HepG2 (cell line): Measurements from ENCODE around the gene MRRF. TPM values are rescaled to one million over a fixed set of nuclear protein-coding genes. Genes with fewer than 3 reads are reported as not detected.

Experiments
- ATAC-seq: fragments of 200-7000 bp; cut with Tn5 transposase; 3 replicates; pipeline ENCODE4 v1.9.1; 2020; ENCODE audit warnings: mild to moderate bottlenecking, moderate library complexity
- BruUV-seq: library from RNA; stranded (reverse); fragments of 400-500 nt; replicated peaks from 2 replicates; lab custom pipeline; 2021; lab: Mats Ljungman, UMichigan
- CTCF ChIA-PET: fragments of 300-600 bp; formaldehyde crosslinking; extraction: SDS; loops from one replicate; lab custom pipeline; 2021; ENCODE audit warnings: low total read pairs, inconsistent platforms, low intra/inter-chr PET ratio; lab: Yijun Ruan, JAX
- POLR2A ChIA-PET: fragments of 350-600 bp; sonication (Branson Sonifier 250); formaldehyde crosslinking; loops from one replicate; lab custom pipeline; 2020; ENCODE audit warnings: antibody characterized with exemption, inconsistent platforms; lab: Yijun Ruan, JAX
- DNase-seq: peaks from one replicate; pipeline ENCODE4 v3.0.0-alpha.2; 2015; ENCODE audit warnings: low spot score
- FAIRE-seq: peaks from 3 replicates; lab custom pipeline; 2011; peaks lifted over from hg19 to GRCh38; lab: Jason Lieb, UNC
- H2AFZ ChIP-seq: one replicate; pipeline ENCODE4 v1.6.1; 2011; ENCODE audit warnings: low read length, inconsistent platforms
- H3K27ac ChIP-seq: fragments of 300-600 bp; 3 replicates; pipeline ENCODE4 v1.8.0; 2011; ENCODE audit warnings: mixed run types, mild to moderate bottlenecking, mixed read lengths, low read length, inconsistent platforms; ENCODE audit not compliant: insufficient read depth; ENCODE audit errors: extremely low read length
- H3K27me3 ChIP-seq, 2 experiments: fragments of 200-600 bp in 1 of 2; 2 replicates in 1 of 2; 3 replicates in 1 of 2; pipeline versions ENCODE4 v1.6.0 to v1.8.0; 2011; ENCODE audit warnings: low read length in 2 of 2, mild to moderate bottlenecking in 2 of 2, moderate library complexity in 2 of 2, inconsistent platforms in 1 of 2; ENCODE audit not compliant: insufficient read depth in 2 of 2, control insufficient read depth in 1 of 2
- H3K36me3 ChIP-seq, 2 experiments: fragments of 200-600 bp in 1 of 2; replicated peaks in 1 of 2; 2 replicates in 1 of 2; 3 replicates in 1 of 2; pipeline versions ENCODE4 v1.5.1 to v1.8.0; 2011; ENCODE audit warnings: low read length in 2 of 2, inconsistent platforms in 1 of 2; ENCODE audit not compliant: insufficient read depth in 2 of 2, control insufficient read depth in 1 of 2
- H3K4me1 ChIP-seq: 2 replicates; pipeline ENCODE4 v1.5.1; 2012; ENCODE audit warnings: low read length, inconsistent platforms; ENCODE audit not compliant: insufficient read depth
- H3K4me2 ChIP-seq: 2 replicates; pipeline ENCODE4 v1.6.0; 2011; ENCODE audit warnings: low read depth, low read length, inconsistent platforms
- H3K4me3 ChIP-seq, 3 experiments: fragments of 200-600 bp in 1 of 3; sonication (generic), shearing (Covaris generic) in 1 of 3; replicated peaks in 1 of 3; 2 replicates each; pipeline ENCODE4 v1.5.1; 2011 to 2016; ENCODE audit warnings: low read length in 3 of 3, inconsistent platforms in 2 of 3, low read depth in 2 of 3, mild to moderate bottlenecking in 2 of 3, control low read depth in 1 of 3, mixed read lengths in 1 of 3; ENCODE audit not compliant: insufficient read depth in 1 of 3
- H3K79me2 ChIP-seq: one replicate; pipeline ENCODE4 v1.6.1; 2011; ENCODE audit warnings: low read length, inconsistent platforms; ENCODE audit not compliant: insufficient read depth
- H3K9ac ChIP-seq: 2 replicates; pipeline ENCODE4 v1.6.0; 2011; ENCODE audit warnings: mild to moderate bottlenecking, low read depth, low read length, inconsistent platforms; ENCODE audit not compliant: insufficient read depth
- H3K9me3 ChIP-seq: 2 replicates; pipeline ENCODE4 v1.5.1; 2012; ENCODE audit warnings: mild to moderate bottlenecking, low read length
- H4K20me1 ChIP-seq: 2 replicates; pipeline ENCODE4 v1.6.0; 2011; ENCODE audit warnings: inconsistent platforms, mild to moderate bottlenecking, low read length, moderate library complexity; ENCODE audit not compliant: insufficient read depth
- FOXP1 ChIP-seq, 2 experiments: fragments of 450-650 bp in 1 of 2; IDR thresholded peaks; 2 replicates each; pipeline ENCODE4 v1.6.1; 2017 to 2018; ENCODE audit warnings: antibody characterized with exemption in 1 of 2
- HNRNPLL ChIP-seq: fragments of 200-400 bp; formaldehyde crosslinking; IDR thresholded peaks from 2 replicates; pipeline ENCODE4 v1.6.1; 2017; ENCODE audit warnings: mild to moderate bottlenecking, low read depth, low read length; ENCODE audit not compliant: poor library complexity, severe bottlenecking
- HOXA9 ChIP-seq: sonication (generic); formaldehyde crosslinking; IDR thresholded peaks from 2 replicates; pipeline ENCODE4 v1.8.1; 2022; ENCODE audit warnings: missing genetic modification reagents, mild to moderate bottlenecking, moderate library complexity, borderline replicate concordance
- MTF2 ChIP-seq: sonication (generic); formaldehyde crosslinking; IDR thresholded peaks from 2 replicates; pipeline ENCODE4 v1.5.0; 2020; ENCODE audit warnings: missing genetic modification reagents, borderline replicate concordance
- ZNF12 ChIP-seq: sonication (generic); formaldehyde crosslinking; IDR thresholded peaks from 2 replicates; pipeline ENCODE4 v1.5.0; 2020; ENCODE audit warnings: missing genetic modification reagents
- ZNF703 ChIP-seq: sonication (generic); formaldehyde crosslinking; IDR thresholded peaks from 2 replicates; pipeline ENCODE4 v1.5.1; 2020; ENCODE audit warnings: missing genetic modification reagents, mild to moderate bottlenecking, moderate library complexity, borderline replicate concordance
- ZNF781 ChIP-seq: sonication (generic); formaldehyde crosslinking; IDR thresholded peaks from 2 replicates; pipeline ENCODE4 v1.5.1; 2020; ENCODE audit warnings: borderline replicate concordance, mild to moderate bottlenecking, missing genetic modification reagents; ENCODE audit errors: not compliant biosample characterization
- WGBS: methylation state at CpG from one replicate; pipeline ENCODE4 v1.1.6; 2017; ENCODE audit warnings: low lambda C conversion rate; 5-methylcytosine and 5-hydroxymethylcytosine counted together
- in situ Hi-C: cut with HindIII; loops from 2 replicates; pipeline ENCODE4 v1.10.0; 2017; ENCODE audit warnings: low pct_unique_long_range_greater_than_20kb; ENCODE audit not compliant: extremely low pct_ligation_motif_present
- intact Hi-C: fragments of 100-400 bp; cut with micrococcal nuclease; formaldehyde crosslinking; loops from one replicate; pipeline ENCODE4 v1.10.0; 2022; ENCODE audit not compliant: unreplicated experiment
- polyA plus RNA-seq, 8 experiments: library from polyadenylated mRNA; depleted of rRNA in 3 of 8; stranded (reverse) in 7 of 8; unstranded in 1 of 8; fragments of >200 nt; fragmentation: Illumina TruSeq in 4 of 8; extraction: Trizol in 4 of 8; gene quantifications; 2 replicates each; pipeline versions ENCODE4 v1.2.1 to v1.2.3, GENCODE V29; 2011 to 2016; ENCODE audit warnings: low read depth in 4 of 8, missing spikeins in 1 of 8, mixed read lengths in 1 of 8; ENCODE audit not compliant: insufficient read depth in 1 of 8
- total RNA-seq, 5 experiments: library from RNA; depleted of rRNA; stranded (reverse); fragments of >200 nt; fragmentation: Illumina TruSeq; extraction: Trizol; gene quantifications; 2 replicates each; pipeline ENCODE4 v1.2.3, GENCODE V29; 2016; ENCODE audit warnings: low read depth in 1 of 5
- TF ChIP-seq, protein P1 (sequence below): fragments of 450-650 bp; IDR thresholded peaks from 2 replicates; pipeline ENCODE4 v1.6.1; 2017; ENCODE audit warnings: mild to moderate bottlenecking
- TF ChIP-seq, protein P2 (sequence below): sonication (generic); formaldehyde crosslinking; IDR thresholded peaks from 2 replicates; pipeline ENCODE4 v1.8.1; 2023; ENCODE audit warnings: missing genetic modification reagents, inconsistent platforms, borderline replicate concordance
- TF ChIP-seq, protein P3 (sequence below): sonication (generic); formaldehyde crosslinking; conservative IDR thresholded peaks from 2 replicates; pipeline ENCODE4 v1.8.0; 2022; ENCODE audit warnings: low read depth, missing genetic modification reagents

MRRF gene
- total and polyA plus RNA-seq, 2 of the 13 experiments (the other 11 are each of a cell fraction or from before 2014, with no cell fraction given): 37.3 to 44.3 TPM

DNA sequence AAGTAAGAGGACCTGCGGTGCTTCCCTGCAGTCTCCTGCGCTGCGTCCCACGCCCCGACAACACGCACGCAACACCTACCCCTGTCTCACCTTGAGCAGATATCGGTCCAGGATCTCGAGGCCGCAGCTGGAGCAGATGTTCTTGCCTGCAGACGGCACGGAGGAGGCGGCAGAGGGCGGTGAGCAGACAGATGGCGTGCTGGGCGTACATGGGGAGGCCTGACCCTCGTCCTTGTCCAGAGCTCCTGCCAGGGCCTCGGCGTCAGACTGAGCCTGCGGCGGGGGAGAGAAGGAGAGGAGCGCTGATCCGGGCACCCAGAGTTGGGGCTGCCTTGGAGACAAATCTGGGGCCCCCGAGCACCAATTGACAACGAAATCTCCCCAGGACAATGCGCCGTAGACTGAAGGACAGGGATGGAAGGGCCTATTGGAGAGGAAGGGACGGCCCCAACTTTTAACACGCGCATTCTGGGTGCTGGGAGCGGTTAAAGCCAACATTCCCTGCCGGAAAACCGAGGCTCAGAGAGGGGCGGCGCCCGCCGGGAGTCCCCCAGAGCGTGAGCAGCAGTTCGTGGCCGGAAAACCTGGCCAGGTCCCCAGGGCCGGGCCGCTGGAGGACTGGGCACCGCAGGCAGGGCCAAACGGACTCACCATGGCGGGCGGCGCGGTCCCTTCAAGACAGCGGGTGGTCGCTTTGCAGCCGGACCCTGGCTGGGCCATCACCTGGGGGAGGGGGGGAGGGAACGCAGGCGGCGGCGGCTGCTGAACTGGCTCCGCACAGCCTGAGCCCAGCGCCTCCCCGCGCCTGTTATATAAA is 37.7 kb upstream of the MRRF start:
- FAIRE-seq: no peak

DNA sequence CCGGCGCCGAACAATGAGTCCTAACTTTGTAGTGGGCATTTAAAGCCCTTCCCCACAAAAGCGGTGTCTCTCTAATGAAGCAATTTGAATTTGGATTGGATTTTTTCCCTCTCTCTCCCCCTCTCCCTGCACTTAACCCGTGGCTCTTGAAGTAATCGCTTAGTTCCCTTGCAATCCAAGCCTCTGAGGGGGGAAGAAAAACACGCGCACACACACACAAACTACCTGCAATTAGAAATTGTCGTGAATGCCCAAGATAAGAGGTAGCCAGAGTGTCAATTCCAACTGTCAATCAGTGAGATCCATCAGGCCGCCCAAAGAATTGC is 37.1 kb upstream of the MRRF start:
- H3K79me2 ChIP-seq: no peaks in the 10 kb centered on the region
- FAIRE-seq (no peak), DNase-seq (no peak), ATAC-seq (no peak)
- CTCF ChIA-PET: interaction anchor here (1.3 kb wide), 1 partner anchor 103 kb away, joined by 3 read pairs; no protein-coding TSS in a partner anchor
- no peak overlapping the region for H3K4me3 ChIP-seq
- H2AFZ ChIP-seq: no peak overlapping the region
- no peak overlapping the region for H3K27ac ChIP-seq
- no peaks in the 10 kb centered on the region for H3K36me3 ChIP-seq
- intact Hi-C loops: no loop called here
- no peaks in the 10 kb centered on the region for H4K20me1 ChIP-seq
- 41% methylated on average over 10 of the region's 10 CpGs for WGBS
- POLR2A ChIA-PET: no interaction called here
- no peaks in the 10 kb centered on the region for H3K9me3 ChIP-seq
- peaks cover 6% of the 10 kb centered on the region; the same call in 1 of the 2 replicates for H3K4me1 ChIP-seq
- no peak overlapping the region for H3K9ac ChIP-seq
- TF ChIP-seq, protein P1, sequence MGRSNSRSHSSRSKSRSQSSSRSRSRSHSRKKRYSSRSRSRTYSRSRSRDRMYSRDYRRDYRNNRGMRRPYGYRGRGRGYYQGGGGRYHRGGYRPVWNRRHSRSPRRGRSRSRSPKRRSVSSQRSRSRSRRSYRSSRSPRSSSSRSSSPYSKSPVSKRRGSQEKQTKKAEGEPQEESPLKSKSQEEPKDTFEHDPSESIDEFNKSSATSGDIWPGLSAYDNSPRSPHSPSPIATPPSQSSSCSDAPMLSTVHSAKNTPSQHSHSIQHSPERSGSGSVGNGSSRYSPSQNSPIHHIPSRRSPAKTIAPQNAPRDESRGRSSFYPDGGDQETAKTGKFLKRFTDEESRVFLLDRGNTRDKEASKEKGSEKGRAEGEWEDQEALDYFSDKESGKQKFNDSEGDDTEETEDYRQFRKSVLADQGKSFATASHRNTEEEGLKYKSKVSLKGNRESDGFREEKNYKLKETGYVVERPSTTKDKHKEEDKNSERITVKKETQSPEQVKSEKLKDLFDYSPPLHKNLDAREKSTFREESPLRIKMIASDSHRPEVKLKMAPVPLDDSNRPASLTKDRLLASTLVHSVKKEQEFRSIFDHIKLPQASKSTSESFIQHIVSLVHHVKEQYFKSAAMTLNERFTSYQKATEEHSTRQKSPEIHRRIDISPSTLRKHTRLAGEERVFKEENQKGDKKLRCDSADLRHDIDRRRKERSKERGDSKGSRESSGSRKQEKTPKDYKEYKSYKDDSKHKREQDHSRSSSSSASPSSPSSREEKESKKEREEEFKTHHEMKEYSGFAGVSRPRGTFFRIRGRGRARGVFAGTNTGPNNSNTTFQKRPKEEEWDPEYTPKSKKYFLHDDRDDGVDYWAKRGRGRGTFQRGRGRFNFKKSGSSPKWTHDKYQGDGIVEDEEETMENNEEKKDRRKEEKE: no peak
- TF ChIP-seq, protein P2, sequence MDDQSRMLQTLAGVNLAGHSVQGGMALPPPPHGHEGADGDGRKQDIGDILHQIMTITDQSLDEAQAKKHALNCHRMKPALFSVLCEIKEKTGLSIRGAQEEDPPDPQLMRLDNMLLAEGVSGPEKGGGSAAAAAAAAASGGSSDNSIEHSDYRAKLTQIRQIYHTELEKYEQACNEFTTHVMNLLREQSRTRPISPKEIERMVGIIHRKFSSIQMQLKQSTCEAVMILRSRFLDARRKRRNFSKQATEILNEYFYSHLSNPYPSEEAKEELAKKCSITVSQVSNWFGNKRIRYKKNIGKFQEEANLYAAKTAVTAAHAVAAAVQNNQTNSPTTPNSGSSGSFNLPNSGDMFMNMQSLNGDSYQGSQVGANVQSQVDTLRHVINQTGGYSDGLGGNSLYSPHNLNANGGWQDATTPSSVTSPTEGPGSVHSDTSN: no peak
- no peak for TF ChIP-seq ZNF12
- TF ChIP-seq, protein P3, sequence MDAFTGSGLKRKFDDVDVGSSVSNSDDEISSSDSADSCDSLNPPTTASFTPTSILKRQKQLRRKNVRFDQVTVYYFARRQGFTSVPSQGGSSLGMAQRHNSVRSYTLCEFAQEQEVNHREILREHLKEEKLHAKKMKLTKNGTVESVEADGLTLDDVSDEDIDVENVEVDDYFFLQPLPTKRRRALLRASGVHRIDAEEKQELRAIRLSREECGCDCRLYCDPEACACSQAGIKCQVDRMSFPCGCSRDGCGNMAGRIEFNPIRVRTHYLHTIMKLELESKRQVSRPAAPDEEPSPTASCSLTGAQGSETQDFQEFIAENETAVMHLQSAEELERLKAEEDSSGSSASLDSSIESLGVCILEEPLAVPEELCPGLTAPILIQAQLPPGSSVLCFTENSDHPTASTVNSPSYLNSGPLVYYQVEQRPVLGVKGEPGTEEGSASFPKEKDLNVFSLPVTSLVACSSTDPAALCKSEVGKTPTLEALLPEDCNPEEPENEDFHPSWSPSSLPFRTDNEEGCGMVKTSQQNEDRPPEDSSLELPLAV (CRISPR knock-in tag): no peak
- TF ChIP-seq MTF2: 0 out of 2 replicates have a peak, but pooled peaks have one; percentile 16
- no peak for TF ChIP-seq ZNF703 (CRISPR knock-in tag)
- H3K4me2 ChIP-seq: peak overlapping the region; percentile 23; the same call in 1 of the 2 replicates
- peaks cover 15 to 86% of the 10 kb centered on the region in 2 experiments for H3K27me3 ChIP-seq
- no TSS peak for BruUV-seq
- in situ Hi-C loops: no loop called here

More for the DNA sequence above, 37.7 kb upstream of the MRRF start:
- CTCF ChIA-PET: interaction anchor here (1.3 kb wide), 1 partner anchor 102 kb away, joined by 3 read pairs; no protein-coding TSS in a partner anchor
- DNase-seq: no peak
- intact Hi-C loops: no loop called here
- Histone ChIP-seq H3K4me2 (no peak overlapping the region), H3K9ac (no peak overlapping the region), H3K9me3 (no peaks in the 10 kb centered on the region), H3K4me1 (peaks cover 7% of the 10 kb centered on the region), H3K4me3 (no peak overlapping the region), H2AFZ (no peak overlapping the region)
- POLR2A ChIA-PET: no interaction called here
- in situ Hi-C loops: no loop called here
- TF ChIP-seq ZNF781 (CRISPR knock-in tag) (no peak), HNRNPLL (peak; percentile 11), FOXP1 (IDR thresholded peaks at IDR 0.05) (no peak), FOXP1 (CRISPR knock-in tag; IDR thresholded peaks at IDR 0.05) (no peak), HOXA9 (0 out of 2 replicates have a peak, but pooled peaks have one; percentile 11)
- TF ChIP-seq, all 625 proteins: peak for 2
- ATAC-seq: no peak
- Histone ChIP-seq H3K36me3 (no peaks in the 10 kb centered on the region), H3K79me2 (no peaks in the 10 kb centered on the region), H3K27me3 (peaks cover 15 to 87% of the 10 kb centered on the region in 2 experiments), H3K27ac (no peak overlapping the region), H4K20me1 (no peaks in the 10 kb centered on the region)
- no TSS peak for BruUV-seq
- WGBS: 62% methylated on average over 50 of the region's 59 CpGs
